Endothelial cell of umbilical vein (primary cell): ENCODE results near the gene HDHD2. TPM values are rescaled to one million over a fixed set of nuclear protein-coding genes. Genes with fewer than 3 reads are reported as not detected.

Experiments used
- BruUV-seq: library from RNA; stranded (reverse); fragments of 400-500 nt; replicated peaks from 2 replicates; lab custom pipeline; 2021; lab: Mats Ljungman, UMichigan
- CTCF ChIA-PET: fragments of 300-600, 350-600 bp; sonication (Branson Sonifier 250); formaldehyde crosslinking; loops from one replicate; lab custom pipeline; 2021; ENCODE audit warnings: antibody characterized with exemption, inconsistent platforms; lab: Charles Lee
- POLR2A ChIA-PET: fragments of 300-600, 350-600 bp; sonication (Branson Sonifier 250); formaldehyde crosslinking; loops from one replicate; lab custom pipeline; 2021; ENCODE audit warnings: antibody characterized with exemption, inconsistent platforms; lab: Charles Lee
- DNase-seq: peaks from one replicate; pipeline ENCODE4 v3.0.0-alpha.2; 2011; ENCODE audit warnings: low read depth, low spot score
- FAIRE-seq: peaks from 2 replicates; lab custom pipeline; 2011; peaks lifted over from hg19 to GRCh38; lab: Jason Lieb, UNC
- H2AFZ ChIP-seq: 2 replicates; pipeline ENCODE4 v1.6.0; 2012; ENCODE audit warnings: low read depth, low read length, control low read depth, inconsistent platforms
- H3K27ac ChIP-seq: 2 replicates; pipeline ENCODE4 v1.5.1; 2011; ENCODE audit warnings: low read depth, mild to moderate bottlenecking, control low read depth, low read length, moderate library complexity; ENCODE audit not compliant: insufficient read depth
- H3K27me3 ChIP-seq, 2 experiments: 2 replicates each; pipeline versions ENCODE4 v1.6.0 to v1.6.1; 2011; ENCODE audit warnings: low read length in 2 of 2, mixed read lengths in 1 of 2; ENCODE audit not compliant: control insufficient read depth in 2 of 2, insufficient read depth in 2 of 2
- H3K36me3 ChIP-seq, 2 experiments: 2 replicates in 1 of 2; 3 replicates in 1 of 2; pipeline ENCODE4 v1.5.1; 2011; ENCODE audit warnings: low read length in 2 of 2, mild to moderate bottlenecking in 1 of 2, moderate library complexity in 1 of 2; ENCODE audit not compliant: control insufficient read depth in 2 of 2, insufficient read depth in 2 of 2; ENCODE audit errors: extremely low read depth in 1 of 2
- H3K4me1 ChIP-seq: 3 replicates; pipeline ENCODE4 v1.5.1; 2011; ENCODE audit warnings: mild to moderate bottlenecking, low read length; ENCODE audit not compliant: control insufficient read depth, insufficient read depth; ENCODE audit errors: extremely low read depth
- H3K4me2 ChIP-seq: 2 replicates; pipeline ENCODE4 v1.6.1; 2011; ENCODE audit warnings: low read length, control low read depth, mixed read lengths; ENCODE audit not compliant: insufficient read depth
- H3K4me3 ChIP-seq, 3 experiments: fragments of 200-600 bp in 1 of 3; sonication (generic), shearing (Covaris generic) in 1 of 3; replicated peaks in 1 of 3; 2 replicates each; pipeline ENCODE4 v1.5.1; 2011 to 2016; ENCODE audit warnings: control low read depth in 3 of 3, low read length in 3 of 3, mild to moderate bottlenecking in 2 of 3, inconsistent platforms in 1 of 3, low read depth in 1 of 3, moderate library complexity in 1 of 3; ENCODE audit not compliant: insufficient read depth in 1 of 3
- H3K79me2 ChIP-seq: 2 replicates; pipeline ENCODE4 v1.6.0; 2012; ENCODE audit warnings: low read length, inconsistent platforms; ENCODE audit not compliant: control insufficient read depth, insufficient read depth
- H3K9ac ChIP-seq: replicated peaks from 2 replicates; pipeline ENCODE3; 2011; ENCODE audit warnings: low read length, control low read depth; ENCODE audit not compliant: insufficient read depth; ENCODE audit errors: extremely low read depth
- H3K9me1 ChIP-seq: replicated peaks from 3 replicates; pipeline ENCODE4 v1.6.0; 2011; ENCODE audit warnings: mild to moderate bottlenecking, low read length; ENCODE audit not compliant: control insufficient read depth, insufficient read depth; ENCODE audit errors: extremely low read depth
- H3K9me3 ChIP-seq: replicated peaks from 2 replicates; pipeline ENCODE4 v1.5.1; 2012; ENCODE audit warnings: low read length, inconsistent platforms; ENCODE audit not compliant: control insufficient read depth, insufficient read depth
- H4K20me1 ChIP-seq: replicated peaks from 2 replicates; pipeline ENCODE3; 2011; ENCODE audit warnings: mild to moderate bottlenecking, low read length; ENCODE audit not compliant: control insufficient read depth, insufficient read depth; ENCODE audit errors: extremely low read depth
- EZH2 ChIP-seq: IDR thresholded peaks from 2 replicates; pipeline ENCODE4 v1.6.1; 2012; ENCODE audit warnings: borderline replicate concordance, low read depth, mild to moderate bottlenecking, moderate library complexity, low read length, inconsistent platforms; ENCODE audit not compliant: severe bottlenecking
- FOS ChIP-seq: IDR thresholded peaks from 2 replicates; pipeline ENCODE4 v1.6.1; 2011; ENCODE audit warnings: mild to moderate bottlenecking, low read length, moderate library complexity, borderline replicate concordance; ENCODE audit not compliant: insufficient read depth
- GATA2 ChIP-seq: IDR thresholded peaks from 2 replicates; pipeline ENCODE4 v1.7.0; 2011; ENCODE audit warnings: low read depth, mild to moderate bottlenecking, moderate library complexity, mixed read lengths, low read length; ENCODE audit not compliant: insufficient read length, insufficient read depth
- JUN ChIP-seq: IDR thresholded peaks from 2 replicates; pipeline ENCODE4 v1.6.1; 2011; ENCODE audit warnings: borderline replicate concordance, low read depth; ENCODE audit not compliant: insufficient read length, insufficient read depth
- MYC ChIP-seq: IDR thresholded peaks from one replicate; pipeline ENCODE4 v1.6.1; 2011; ENCODE audit warnings: mild to moderate bottlenecking, low read depth, low read length
- POLR2A ChIP-seq: IDR thresholded peaks from 2 replicates; pipeline ENCODE4 v1.6.1; 2012; ENCODE audit warnings: low read depth, mild to moderate bottlenecking, control low read depth, low read length
- POLR2AphosphoS5 ChIP-seq: IDR thresholded peaks from 2 replicates; pipeline ENCODE4 v1.6.1; 2012; ENCODE audit warnings: low read depth, mild to moderate bottlenecking, control low read depth, low read length, moderate library complexity; ENCODE audit not compliant: insufficient read depth
- dilution Hi-C: fragments of 300-500 bp; cut with MboI; formaldehyde crosslinking; loops from one replicate; pipeline ENCODE4 v1.15.0; 2019; ENCODE audit warnings: low sequenced_read_pairs; ENCODE audit not compliant: extremely low pct_ligation_motif_present
- intact Hi-C: fragments of 100-400 bp; cut with micrococcal nuclease; formaldehyde crosslinking; loops from one replicate; pipeline ENCODE4 v1.10.0; 2022
- polyA plus RNA-seq, 4 experiments: library from polyadenylated mRNA; depleted of rRNA in 3 of 4; stranded (reverse) in 3 of 4; unstranded in 1 of 4; fragments of >200 nt; gene quantifications; 2 replicates each; pipeline versions ENCODE4 v1.2.1 to v1.2.3, GENCODE V29; 2011 to 2012; ENCODE audit warnings: missing spikeins in 1 of 4
- total RNA-seq: library from RNA; stranded (reverse); gene quantifications from 2 replicates; pipeline ENCODE4 v1.2.3, GENCODE V29; 2021
- TF ChIP-seq, protein P1 (sequence below), 2 donors: IDR thresholded peaks; 1 replicate in 1 of 2; 2 replicates in 1 of 2; pipeline ENCODE4 v1.5.1; 2011; ENCODE audit warnings: low read length in 2 of 2, mild to moderate bottlenecking in 2 of 2, moderate library complexity in 2 of 2, control low read depth in 1 of 2, inconsistent platforms in 1 of 2, low read depth in 1 of 2; ENCODE audit not compliant: insufficient read depth in 1 of 2; ENCODE audit errors: extremely low read depth in 1 of 2
- TF ChIP-seq, protein P2 (sequence below): IDR thresholded peaks from 2 replicates; pipeline ENCODE4 v1.6.1; 2011; ENCODE audit not compliant: insufficient read depth, insufficient read length

The HDHD2 gene
- total and polyA plus RNA-seq, 2 donors (not counting 3 experiments of a cell fraction or from before 2014, with no cell fraction given): 3.5 to 18.7 TPM

DNA sequence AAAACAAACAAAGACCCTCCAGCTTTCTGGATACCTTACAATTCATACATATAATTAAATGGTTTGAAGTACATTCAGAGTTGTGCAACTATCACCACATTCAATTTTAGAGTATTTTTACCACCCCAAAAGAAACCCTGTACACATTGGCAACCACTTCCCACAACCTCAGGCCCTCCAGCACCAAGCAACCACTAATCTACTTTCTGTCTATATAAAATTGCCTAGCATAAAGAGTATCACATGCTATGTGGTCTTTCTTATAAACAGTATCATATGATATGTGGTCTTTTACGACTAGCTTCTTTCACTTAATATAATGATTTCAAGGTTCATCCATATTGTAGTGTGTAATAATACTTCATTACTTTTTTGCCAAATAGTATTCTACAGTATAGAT, 18.6 kb upstream of the HDHD2 start:
- Histone ChIP-seq H4K20me1 (peaks cover 7% of the 10 kb centered on the region), H3K36me3 (peaks cover 0 to 2% of the 10 kb centered on the region in 2 experiments), H3K79me2 (peaks cover 95% of the 10 kb centered on the region), H3K9me1 (peaks cover 3% of the 10 kb centered on the region), H3K9ac (no peak overlapping the region), H2AFZ (no peak overlapping the region), H3K27ac (no peak overlapping the region), H3K4me1 (peaks cover 8% of the 10 kb centered on the region), H3K27me3 (no peaks in the 10 kb centered on the region), H3K9me3 (no peaks in the 10 kb centered on the region), H3K4me3 (no peak overlapping the region), H3K4me2 (no peak overlapping the region)
- TF ChIP-seq JUN: no peak
- TF ChIP-seq POLR2A: no peak
- dilution Hi-C loops (no loop called here), intact Hi-C loops (no loop called here)
- ChIA-PET CTCF (interaction anchor here (1.1 kb wide), 2 partner anchors 9 to 36 kb away, joined by 3 read pairs; no protein-coding TSS in a partner anchor), POLR2A (interaction anchor here (0.7 kb wide), 1 partner anchor 55 kb away, joined by 3 read pairs; no protein-coding TSS in a partner anchor)
- FAIRE-seq (no peak), DNase-seq (no peak)
- BruUV-seq: no TSS peak

GRCh38 chr18:47168509-47168908, 18.2 kb upstream of the HDHD2 start:
- TF ChIP-seq FOS: no peak
- no peak for TF ChIP-seq EZH2
- TF ChIP-seq POLR2AphosphoS5: no peak
- no peak for TF ChIP-seq GATA2
- TF ChIP-seq, protein P1, sequence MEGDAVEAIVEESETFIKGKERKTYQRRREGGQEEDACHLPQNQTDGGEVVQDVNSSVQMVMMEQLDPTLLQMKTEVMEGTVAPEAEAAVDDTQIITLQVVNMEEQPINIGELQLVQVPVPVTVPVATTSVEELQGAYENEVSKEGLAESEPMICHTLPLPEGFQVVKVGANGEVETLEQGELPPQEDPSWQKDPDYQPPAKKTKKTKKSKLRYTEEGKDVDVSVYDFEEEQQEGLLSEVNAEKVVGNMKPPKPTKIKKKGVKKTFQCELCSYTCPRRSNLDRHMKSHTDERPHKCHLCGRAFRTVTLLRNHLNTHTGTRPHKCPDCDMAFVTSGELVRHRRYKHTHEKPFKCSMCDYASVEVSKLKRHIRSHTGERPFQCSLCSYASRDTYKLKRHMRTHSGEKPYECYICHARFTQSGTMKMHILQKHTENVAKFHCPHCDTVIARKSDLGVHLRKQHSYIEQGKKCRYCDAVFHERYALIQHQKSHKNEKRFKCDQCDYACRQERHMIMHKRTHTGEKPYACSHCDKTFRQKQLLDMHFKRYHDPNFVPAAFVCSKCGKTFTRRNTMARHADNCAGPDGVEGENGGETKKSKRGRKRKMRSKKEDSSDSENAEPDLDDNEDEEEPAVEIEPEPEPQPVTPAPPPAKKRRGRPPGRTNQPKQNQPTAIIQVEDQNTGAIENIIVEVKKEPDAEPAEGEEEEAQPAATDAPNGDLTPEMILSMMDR (IDR thresholded peaks at IDR 0.05; ENCODE audit: extremely low read depth in 1 of 2, insufficient read depth in 1 of 2, low read depth in 1 of 2, low read length in 2 of 2): no peak
- TF ChIP-seq JUN: no peak
- TF ChIP-seq, protein P2, sequence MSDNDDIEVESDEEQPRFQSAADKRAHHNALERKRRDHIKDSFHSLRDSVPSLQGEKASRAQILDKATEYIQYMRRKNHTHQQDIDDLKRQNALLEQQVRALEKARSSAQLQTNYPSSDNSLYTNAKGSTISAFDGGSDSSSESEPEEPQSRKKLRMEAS: no peak
- no peak for TF ChIP-seq MYC
- TF ChIP-seq POLR2A: no peak
- no peak for DNase-seq
- no peak overlapping the region for H3K4me3 ChIP-seq
- POLR2A ChIA-PET: interaction anchor here (0.7 kb wide), 1 partner anchor 55 kb away, joined by 3 read pairs; no protein-coding TSS in a partner anchor
- dilution Hi-C loops: no loop called here
- H3K9ac ChIP-seq: no peak overlapping the region
- H2AFZ ChIP-seq: no peak overlapping the region
- H3K9me1 ChIP-seq: peaks cover 3% of the 10 kb centered on the region
- CTCF ChIA-PET: interaction anchor here (1.1 kb wide), 2 partner anchors 9 to 36 kb away, joined by 3 read pairs; no protein-coding TSS in a partner anchor
- no TSS peak for BruUV-seq
- H3K9me3 ChIP-seq: no peaks in the 10 kb centered on the region
- intact Hi-C loops: no loop called here
- no peak overlapping the region for H3K4me2 ChIP-seq
- peak; percentile 46 for FAIRE-seq
- peaks cover 0 to 2% of the 10 kb centered on the region in 2 experiments for H3K36me3 ChIP-seq
- H3K27me3 ChIP-seq: no peaks in the 10 kb centered on the region
- peaks cover 8% of the 10 kb centered on the region for H3K4me1 ChIP-seq
- H3K27ac ChIP-seq: no peak overlapping the region
- H4K20me1 ChIP-seq: peaks cover 7% of the 10 kb centered on the region
- H3K79me2 ChIP-seq: peaks cover 95% of the 10 kb centered on the region
